ENCODE data around the gene ADAMTSL2. TPM values are rescaled to one million over a fixed set of nuclear protein-coding genes. Genes with fewer than 3 reads are reported as not detected.

Gene ADAMTSL2
- polyA plus RNA-seq, 1 donor (not counting 4 experiments of a cell fraction or from before 2014, with no cell fraction given): not detected

DNA sequence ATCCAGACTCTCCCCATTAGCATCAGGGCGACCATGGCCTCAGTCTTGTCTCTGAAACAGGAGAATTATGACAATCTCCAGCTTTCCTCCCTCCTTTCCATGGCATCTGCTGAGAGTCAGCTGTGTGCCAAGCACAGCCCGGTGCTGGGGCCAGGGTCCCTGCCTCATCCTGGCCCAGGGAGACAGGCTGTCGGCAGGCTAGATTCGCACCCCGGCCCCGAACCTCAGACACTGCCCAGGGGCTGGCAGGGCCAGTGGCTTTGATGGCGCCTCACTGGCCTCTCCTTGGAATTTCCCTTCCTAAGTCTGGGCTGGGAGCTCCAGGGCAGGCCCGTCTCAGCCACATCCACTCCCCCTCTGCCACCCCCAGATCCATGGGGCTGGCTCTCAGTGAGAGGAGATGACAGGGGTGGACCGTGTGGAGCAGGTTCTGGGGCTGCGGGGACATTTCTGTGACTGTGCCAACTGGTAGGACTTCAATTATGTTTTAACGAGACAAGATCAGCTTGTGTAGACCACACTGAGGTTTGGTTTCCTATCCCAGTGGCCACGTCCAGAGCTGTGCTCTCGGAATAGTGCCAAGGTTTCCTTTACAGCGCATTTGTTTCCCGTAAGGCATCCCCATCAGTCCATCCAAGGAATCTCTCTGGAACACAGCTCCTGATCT is 59.2 kb downstream of the ADAMTSL2 start:
- no peaks in the 10 kb centered on the region for H4K20me1 ChIP-seq (ENCODE audit: control insufficient read depth, extremely low read depth, insufficient read depth, low read length)
- H3K4me3 ChIP-seq (ENCODE audit: control insufficient read depth in 2 of 3, extremely low read depth in 1 of 3, insufficient read depth in 2 of 3, low read depth in 1 of 3, low read length in 3 of 3): no peak overlapping the region
- FAIRE-seq: no peak
- no peak for DNase-seq (ENCODE audit: low read depth, low spot score)
- no peaks in the 10 kb centered on the region for H3K79me2 ChIP-seq (ENCODE audit: control insufficient read depth, insufficient read depth, low read length)
- no peak overlapping the region for H3K9ac ChIP-seq (ENCODE audit: control insufficient read depth, extremely low read depth, insufficient read depth, low read length)
- no peaks in the 10 kb centered on the region for H3K9me1 ChIP-seq (ENCODE audit: control insufficient read depth, extremely low read depth, insufficient read depth, low read length)
- peaks cover 3% of the 10 kb centered on the region for H3K9me3 ChIP-seq (ENCODE audit: control insufficient read depth, low read depth, low read length)
- TF ChIP-seq EZH2 (IDR thresholded peaks at IDR 0.05; ENCODE audit: low read length): no peak
- TF ChIP-seq, protein P1, sequence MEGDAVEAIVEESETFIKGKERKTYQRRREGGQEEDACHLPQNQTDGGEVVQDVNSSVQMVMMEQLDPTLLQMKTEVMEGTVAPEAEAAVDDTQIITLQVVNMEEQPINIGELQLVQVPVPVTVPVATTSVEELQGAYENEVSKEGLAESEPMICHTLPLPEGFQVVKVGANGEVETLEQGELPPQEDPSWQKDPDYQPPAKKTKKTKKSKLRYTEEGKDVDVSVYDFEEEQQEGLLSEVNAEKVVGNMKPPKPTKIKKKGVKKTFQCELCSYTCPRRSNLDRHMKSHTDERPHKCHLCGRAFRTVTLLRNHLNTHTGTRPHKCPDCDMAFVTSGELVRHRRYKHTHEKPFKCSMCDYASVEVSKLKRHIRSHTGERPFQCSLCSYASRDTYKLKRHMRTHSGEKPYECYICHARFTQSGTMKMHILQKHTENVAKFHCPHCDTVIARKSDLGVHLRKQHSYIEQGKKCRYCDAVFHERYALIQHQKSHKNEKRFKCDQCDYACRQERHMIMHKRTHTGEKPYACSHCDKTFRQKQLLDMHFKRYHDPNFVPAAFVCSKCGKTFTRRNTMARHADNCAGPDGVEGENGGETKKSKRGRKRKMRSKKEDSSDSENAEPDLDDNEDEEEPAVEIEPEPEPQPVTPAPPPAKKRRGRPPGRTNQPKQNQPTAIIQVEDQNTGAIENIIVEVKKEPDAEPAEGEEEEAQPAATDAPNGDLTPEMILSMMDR (optimal IDR thresholded peaks at IDR 0.05 in 1 of 3, IDR thresholded peaks at IDR 0.05 in 1 of 3, conservative IDR thresholded peaks at IDR 0.05 in 1 of 3; ENCODE audit: extremely low read depth in 1 of 3, insufficient read depth in 2 of 3, low read length in 3 of 3): no peak
- H3K27ac ChIP-seq (ENCODE audit: control insufficient read depth, insufficient read depth, low read length): no peak overlapping the region
- no peaks in the 10 kb centered on the region for H3K27me3 ChIP-seq (ENCODE audit: control insufficient read depth, extremely low read depth, insufficient read depth, low read length)
- no peaks in the 10 kb centered on the region for H3K36me3 ChIP-seq (ENCODE audit: control insufficient read depth in 2 of 2, extremely low read depth in 1 of 2, insufficient read depth in 2 of 2, low read length in 2 of 2)
- no peak overlapping the region for H3K4me2 ChIP-seq (ENCODE audit: control insufficient read depth, extremely low read depth, insufficient read depth, low read depth, low read length)
- dilution Hi-C loops (cut with MboI; ENCODE audit: extremely low pct_ligation_motif_present, low sequenced_read_pairs): no loop called here
- no peaks in the 10 kb centered on the region for H3K4me1 ChIP-seq (ENCODE audit: control insufficient read depth, extremely low read depth, insufficient read depth, low read length)
- no peak overlapping the region for H2AFZ ChIP-seq (ENCODE audit: control insufficient read depth, low read length)

DNA sequence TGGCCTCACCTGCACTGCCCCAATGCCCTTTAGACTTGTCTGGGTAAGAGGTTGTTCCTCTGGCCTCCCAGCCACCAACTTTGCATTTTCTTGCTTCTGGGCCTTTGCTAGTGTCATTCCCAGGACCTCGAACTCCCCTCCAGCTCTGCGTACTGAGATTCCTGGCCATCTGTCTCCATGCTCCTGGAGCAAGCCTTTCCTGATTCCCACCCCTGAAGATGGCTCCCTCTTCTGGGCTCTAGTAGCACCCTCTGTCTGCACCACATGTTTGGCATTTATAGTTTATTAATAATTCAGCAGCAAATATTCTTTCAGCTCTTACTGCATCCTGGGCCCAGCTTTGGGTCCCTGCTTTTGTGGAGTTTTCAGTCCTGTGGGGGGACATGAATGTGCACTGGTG is 59.8 kb downstream of the ADAMTSL2 start:
- no peaks in the 10 kb centered on the region for H3K36me3 ChIP-seq (ENCODE audit: control insufficient read depth in 2 of 2, extremely low read depth in 1 of 2, insufficient read depth in 2 of 2, low read length in 2 of 2)
- no peaks in the 10 kb centered on the region for H3K9me1 ChIP-seq (ENCODE audit: control insufficient read depth, extremely low read depth, insufficient read depth, low read length)
- no peak overlapping the region for H3K4me2 ChIP-seq (ENCODE audit: control insufficient read depth, extremely low read depth, insufficient read depth, low read depth, low read length)
- TF ChIP-seq, protein P1 (optimal IDR thresholded peaks at IDR 0.05 in 1 of 3, IDR thresholded peaks at IDR 0.05 in 1 of 3, conservative IDR thresholded peaks at IDR 0.05 in 1 of 3; ENCODE audit: extremely low read depth in 1 of 3, insufficient read depth in 2 of 3, low read length in 3 of 3): no peak
- TF ChIP-seq EZH2 (IDR thresholded peaks at IDR 0.05; ENCODE audit: low read length): no peak
- no peaks in the 10 kb centered on the region for H3K27me3 ChIP-seq (ENCODE audit: control insufficient read depth, extremely low read depth, insufficient read depth, low read length)
- peaks cover 7% of the 10 kb centered on the region for H3K9me3 ChIP-seq (ENCODE audit: control insufficient read depth, low read depth, low read length)
- H4K20me1 ChIP-seq (ENCODE audit: control insufficient read depth, extremely low read depth, insufficient read depth, low read length): no peaks in the 10 kb centered on the region
- DNase-seq (ENCODE audit: low read depth, low spot score): no peak
- H3K27ac ChIP-seq (ENCODE audit: control insufficient read depth, insufficient read depth, low read length): no peak overlapping the region
- H3K79me2 ChIP-seq (ENCODE audit: control insufficient read depth, insufficient read depth, low read length): no peaks in the 10 kb centered on the region
- H3K4me3 ChIP-seq (ENCODE audit: control insufficient read depth in 2 of 3, extremely low read depth in 1 of 3, insufficient read depth in 2 of 3, low read depth in 1 of 3, low read length in 3 of 3): no peak overlapping the region
- no peak for FAIRE-seq
- no peak overlapping the region for H2AFZ ChIP-seq (ENCODE audit: control insufficient read depth, low read length)
- no peak overlapping the region for H3K9ac ChIP-seq (ENCODE audit: control insufficient read depth, extremely low read depth, insufficient read depth, low read length)
- H3K4me1 ChIP-seq (ENCODE audit: control insufficient read depth, extremely low read depth, insufficient read depth, low read length): no peaks in the 10 kb centered on the region
- dilution Hi-C loops (cut with MboI; ENCODE audit: extremely low pct_ligation_motif_present, low sequenced_read_pairs): no loop called here
